Suprapubic skin (tissue), 4 donors: ENCODE data around the gene LRRC8C.
A peak's percentile ranks its signal among the peaks of the same experiment; 100 is the strongest.

Source experiments
- CTCF ChIP-seq, 2 donors: fragments of 200-600 bp in 1 of 2; fragments of 450-650 bp in 1 of 2; sonication (generic) in 1 of 2; IDR thresholded peaks; one replicate each; pipeline ENCODE4 v1.5.1; 2016 to 2019; ENCODE audit warnings: antibody characterized with exemption in 2 of 2, mild to moderate bottlenecking in 1 of 2, moderate library complexity in 1 of 2
- EP300 ChIP-seq: sonication (generic); formaldehyde crosslinking; IDR thresholded peaks from one replicate; pipeline ENCODE4 v1.6.1; 2017; ENCODE audit warnings: antibody characterized with exemption
- POLR2A ChIP-seq, 2 donors: fragments of 450-650 bp; IDR thresholded peaks; one replicate each; pipeline ENCODE4 v1.6.1; 2017; ENCODE audit warnings: antibody characterized with exemption in 2 of 2, mild to moderate bottlenecking in 2 of 2, moderate library complexity in 2 of 2
- POLR2AphosphoS5 ChIP-seq, 3 donors: sonication (generic); formaldehyde crosslinking; IDR thresholded peaks; one replicate each; pipeline ENCODE4 v1.6.1; 2017; ENCODE audit warnings: antibody characterized with exemption in 3 of 3

- TF ChIP-seq CTCF (IDR thresholded peaks at IDR 0.05) (peak; percentile 57 to 58), POLR2A (IDR thresholded peaks at IDR 0.05) (no peak), POLR2AphosphoS5 (IDR thresholded peaks at IDR 0.05) (no peak), EP300 (no peak)
Observed at GRCh38 chr1:89598450-89599331, 34.2 kb upstream of the LRRC8C start.
